GM18870 (cell line): Measurements from ENCODE around the gene SH3D21.
A peak's percentile ranks its signal among the peaks of the same experiment; 100 is the strongest.

Experiments used
- ATAC-seq: cut with Tn5 transposase; IDR thresholded peaks from one replicate; pipeline ENCODE4 v1.9.1; 2021; ENCODE audit warnings: moderate library complexity; ENCODE audit not compliant: unreplicated experiment

SH3D21 gene

DNA sequence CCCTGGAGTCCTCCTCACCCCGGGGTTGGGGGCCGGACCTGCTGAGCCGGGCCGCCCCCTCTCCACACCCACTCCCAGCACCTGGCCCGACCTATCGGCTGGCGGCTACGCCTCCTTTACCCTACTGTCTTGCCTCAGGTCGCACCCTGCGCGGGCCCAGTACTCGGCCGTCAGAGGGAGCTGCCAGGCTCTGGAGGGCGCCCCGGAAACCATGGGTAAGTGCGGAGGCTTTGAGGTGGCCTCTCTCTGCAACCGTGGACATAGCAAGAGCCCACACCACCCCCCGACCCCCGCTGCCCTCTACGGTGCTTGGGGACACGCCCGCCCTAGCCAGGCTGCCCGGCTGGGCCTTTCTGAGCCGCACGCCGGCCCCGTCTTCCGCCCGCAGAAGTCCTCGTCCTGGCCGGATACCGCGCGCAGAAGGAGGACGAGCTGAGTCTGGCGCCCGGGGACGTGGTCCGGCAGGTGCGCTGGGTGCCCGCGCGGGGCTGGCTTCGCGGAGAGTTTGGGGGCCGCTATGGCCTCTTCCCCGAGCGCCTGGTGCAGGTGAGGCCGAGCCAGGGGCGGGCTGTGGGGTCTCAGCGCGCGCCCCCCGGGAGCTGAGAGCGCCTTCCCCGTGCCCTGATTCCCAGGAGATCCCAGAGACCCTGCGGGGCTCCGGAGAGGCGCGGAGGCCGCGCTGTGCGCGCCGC is at the start of gene SH3D21:
SH3D21 (plus strand) TSS at position 159 of the 692 bp plus-strand sequence; CDS start at position 212, 53 bp downstream.
- ATAC-seq: peak; percentile 18

DNA sequence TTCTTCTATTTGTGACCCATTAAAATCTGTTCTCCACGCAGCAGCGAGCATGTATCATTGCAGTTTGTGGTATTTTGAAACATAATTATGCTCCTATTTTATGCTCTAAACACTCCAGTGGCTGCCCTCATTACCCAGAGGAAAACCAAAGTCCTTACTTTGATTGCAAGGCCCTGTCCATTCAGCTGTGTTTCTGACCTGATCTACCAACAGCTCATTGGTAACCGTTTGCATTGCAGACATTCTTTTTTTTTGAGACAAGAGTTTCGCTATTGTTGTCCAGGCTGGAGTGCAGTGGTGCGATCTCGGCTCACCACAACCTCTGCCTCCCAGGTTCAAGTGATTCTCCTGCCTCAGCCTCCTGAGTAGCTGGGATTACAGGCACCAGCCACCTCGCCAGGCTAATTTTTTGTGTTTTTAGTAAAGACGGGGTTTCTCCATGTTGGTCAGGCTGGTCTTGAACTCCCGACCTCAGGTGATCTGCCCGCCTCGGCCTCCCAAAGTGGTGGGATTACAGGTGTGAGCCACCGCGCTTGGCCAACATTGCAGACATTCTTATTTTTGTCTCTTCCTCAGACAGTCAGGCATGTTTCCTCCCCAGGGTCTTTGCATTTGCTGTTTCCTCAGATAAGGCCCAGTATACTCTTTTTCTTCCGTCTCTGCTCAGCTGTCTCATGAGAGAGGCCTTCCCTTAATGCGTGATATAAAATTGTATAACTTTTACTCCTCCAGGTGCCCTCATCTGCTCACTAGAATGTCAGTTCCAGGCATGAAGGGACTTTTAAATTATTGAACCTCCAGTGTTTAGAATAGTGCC is 49.4 kb upstream of the SH3D21 start:
- ATAC-seq: no peak

DNA sequence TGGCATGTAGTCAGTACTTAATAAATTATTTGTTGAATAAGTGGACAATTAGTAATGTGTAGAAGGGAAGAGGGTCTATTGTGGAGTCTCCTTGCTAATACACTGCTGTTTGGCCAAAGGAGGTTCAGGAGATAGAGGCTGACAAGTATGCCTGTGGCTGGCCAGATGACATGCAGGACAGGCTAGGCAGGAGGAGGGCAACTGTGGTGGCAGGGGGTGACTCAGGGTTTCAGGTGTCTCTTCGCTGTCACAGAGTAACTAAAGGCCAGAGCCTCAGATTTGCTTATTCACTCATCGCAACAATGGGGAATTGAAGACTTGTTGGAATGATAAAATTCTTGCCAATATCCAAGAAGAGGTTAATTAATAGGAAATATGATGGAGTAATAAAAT is 48.8 kb upstream of the SH3D21 start:
- no peak for ATAC-seq

DNA sequence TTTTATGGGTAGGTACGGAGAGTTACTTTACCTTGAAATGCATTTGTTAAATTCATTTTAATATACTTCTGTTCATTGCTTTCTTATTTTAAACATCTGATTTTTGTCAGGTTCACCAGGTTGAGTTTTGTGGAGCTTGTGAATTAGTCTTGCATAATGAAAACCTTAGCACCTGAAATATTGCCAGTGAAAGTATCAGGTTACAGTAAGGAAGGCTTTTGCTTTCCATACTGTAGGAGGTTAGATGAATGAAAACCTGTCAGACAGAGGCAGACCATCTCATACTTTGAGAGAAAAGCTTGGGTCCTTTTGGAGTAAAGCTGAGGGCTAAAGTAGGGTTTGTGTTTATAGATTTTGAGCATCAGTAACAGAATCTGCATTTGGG is 47.2 kb upstream of the SH3D21 start:
- no peak for ATAC-seq

DNA sequence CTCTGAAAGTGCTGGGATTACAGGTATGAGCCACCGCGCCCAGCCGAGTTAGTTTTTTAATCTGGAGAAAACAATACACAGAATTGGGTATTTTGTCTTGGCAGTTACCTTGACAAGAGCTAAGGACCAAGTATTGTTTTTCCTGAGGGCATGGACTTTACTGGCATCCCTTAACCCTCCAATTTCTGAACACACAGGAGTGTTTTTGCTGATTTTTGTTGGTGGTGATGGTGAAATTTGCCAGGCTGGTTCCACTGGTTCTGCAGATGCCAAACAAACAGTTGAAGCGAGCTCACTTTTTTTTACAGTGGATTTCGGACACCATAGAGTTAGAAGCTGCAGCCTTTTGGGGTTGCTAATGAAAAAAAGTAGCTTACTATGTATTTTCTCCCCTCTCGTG is 37.2 kb upstream of the SH3D21 start:
- no peak for ATAC-seq

DNA sequence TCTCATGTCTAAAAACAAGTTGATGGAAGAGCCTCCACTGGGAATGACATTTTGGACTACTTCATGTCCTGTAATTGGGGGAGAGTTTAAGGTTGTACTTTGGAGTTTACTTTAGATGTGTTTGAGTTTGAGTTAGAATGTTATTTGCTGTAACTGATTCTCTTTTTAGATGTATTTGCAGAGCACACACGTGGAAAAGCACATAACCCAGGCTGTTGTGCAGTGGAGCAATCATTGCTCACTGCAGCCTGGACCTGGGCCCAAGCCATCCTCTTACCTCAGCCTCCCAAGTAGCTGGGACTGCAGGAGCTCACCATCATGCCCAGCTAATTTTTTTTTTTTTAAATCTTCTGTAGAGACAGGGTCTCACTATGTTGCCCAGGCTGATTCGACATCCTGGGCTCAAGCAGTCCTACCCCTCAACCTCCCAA is 36.7 kb upstream of the SH3D21 start:
- no peak for ATAC-seq

DNA sequence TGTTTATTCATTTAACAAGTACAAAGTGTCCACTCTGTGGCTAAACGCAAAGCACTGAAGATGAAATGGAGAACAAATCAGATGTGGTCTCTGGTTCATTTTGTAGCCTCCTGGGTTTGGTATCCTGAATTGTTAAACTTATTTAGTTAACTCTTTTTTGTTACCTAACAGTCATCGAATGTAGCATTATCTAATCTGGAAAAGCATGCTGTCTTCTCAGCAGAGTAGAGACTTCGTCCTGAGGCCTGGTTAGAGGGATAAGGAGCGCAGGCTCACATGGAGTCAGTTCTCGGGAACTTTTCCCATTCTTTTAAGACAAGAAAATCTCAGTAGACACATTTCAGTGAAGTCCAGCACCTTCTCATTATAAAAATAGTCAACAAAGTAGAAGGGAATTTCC is 33.1 kb upstream of the SH3D21 start:
- ATAC-seq: no peak

DNA sequence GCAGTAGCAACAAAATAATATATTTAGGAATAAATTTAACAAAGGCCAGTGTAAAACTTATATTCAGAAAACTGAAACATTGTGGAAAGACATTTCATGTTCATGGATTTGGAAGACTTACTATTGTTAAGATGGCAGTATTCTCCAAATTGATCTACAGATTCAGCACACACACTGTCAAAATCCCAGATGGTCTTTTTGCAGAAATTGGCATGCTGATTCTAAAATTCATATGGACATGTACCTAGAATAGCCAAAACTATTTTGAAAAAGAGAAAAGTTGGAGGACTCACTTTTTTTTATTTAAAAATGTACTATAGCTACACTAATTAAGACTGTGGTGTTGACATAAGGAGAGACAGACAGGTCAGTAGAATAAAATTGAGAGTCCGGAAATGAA is 32.0 kb upstream of the SH3D21 start:
- no peak for ATAC-seq

DNA sequence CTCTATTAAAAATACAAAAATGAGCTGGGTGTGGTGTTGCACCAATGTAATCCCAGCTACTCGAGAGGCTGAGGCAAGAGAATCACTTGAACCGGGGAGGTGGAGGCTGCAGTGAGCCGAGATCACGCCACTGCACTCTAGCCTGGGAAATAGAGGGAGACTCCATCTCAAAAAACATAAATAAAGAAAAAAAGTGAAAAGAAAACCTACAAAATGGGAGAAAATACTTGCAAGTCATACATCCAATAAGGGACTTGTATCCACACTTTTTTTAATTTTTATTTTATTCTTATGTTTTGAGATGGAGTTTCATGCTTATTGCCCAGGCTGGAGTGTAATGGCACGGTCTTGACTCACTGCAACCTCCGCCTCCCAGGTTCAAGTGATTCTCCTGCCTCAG is 29.5 kb upstream of the SH3D21 start:
- ATAC-seq: no peak

DNA sequence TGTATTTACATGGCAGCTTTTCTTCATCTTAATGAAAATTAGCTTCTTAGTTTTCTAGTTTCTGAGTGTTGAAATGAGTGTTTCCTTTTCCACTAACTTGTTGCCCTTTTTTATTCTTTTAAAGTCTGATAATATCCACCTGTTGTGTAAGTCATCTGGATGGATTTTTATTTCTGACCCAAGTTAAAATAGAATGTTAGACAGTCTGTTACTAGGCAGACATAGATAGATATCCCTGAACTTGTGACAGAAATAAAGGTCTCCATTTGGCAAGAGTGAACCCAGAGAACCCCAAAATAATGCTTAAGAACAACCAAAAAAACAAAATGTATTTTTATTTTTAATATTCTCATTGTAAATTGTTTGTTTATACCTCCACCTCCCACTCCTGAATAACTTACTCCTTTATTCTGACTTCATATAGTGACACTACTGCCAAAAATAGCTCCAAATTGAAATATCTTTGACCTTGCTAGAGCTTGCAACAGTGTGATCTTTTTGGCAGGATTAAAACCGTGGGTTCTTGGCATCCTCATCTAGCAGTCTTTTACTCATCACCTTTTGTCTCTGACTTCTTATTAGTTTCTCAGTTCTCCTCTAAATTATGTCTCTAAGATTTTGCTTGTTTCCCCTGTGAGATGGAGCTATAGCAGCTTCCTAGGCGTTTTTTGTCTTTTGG is 26.9 kb upstream of the SH3D21 start:
- no peak for ATAC-seq

DNA sequence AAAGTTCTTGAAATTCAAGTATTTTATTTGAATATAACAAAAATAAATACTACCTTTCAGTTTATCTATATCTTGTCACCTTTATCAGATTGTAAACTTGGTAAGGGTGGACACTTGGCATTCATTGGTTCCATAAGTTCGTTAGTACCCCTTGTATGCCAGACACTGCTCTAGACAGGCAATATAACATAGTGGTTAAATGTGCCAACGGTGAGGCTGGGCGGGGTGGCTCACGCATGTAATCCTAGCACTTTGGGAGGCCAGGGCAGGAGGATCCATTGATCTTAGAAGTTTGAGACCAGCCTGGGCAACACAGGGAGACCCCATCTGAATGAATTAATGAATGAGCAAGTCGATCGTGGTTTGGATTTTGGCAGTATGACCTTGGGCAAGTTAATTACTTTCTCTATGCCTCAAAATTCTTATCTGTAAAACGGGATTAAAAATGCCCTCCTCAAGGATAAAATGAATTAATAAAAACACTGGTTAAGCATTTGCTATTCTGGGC is 26.3 kb upstream of the SH3D21 start:
- ATAC-seq: no peak

DNA sequence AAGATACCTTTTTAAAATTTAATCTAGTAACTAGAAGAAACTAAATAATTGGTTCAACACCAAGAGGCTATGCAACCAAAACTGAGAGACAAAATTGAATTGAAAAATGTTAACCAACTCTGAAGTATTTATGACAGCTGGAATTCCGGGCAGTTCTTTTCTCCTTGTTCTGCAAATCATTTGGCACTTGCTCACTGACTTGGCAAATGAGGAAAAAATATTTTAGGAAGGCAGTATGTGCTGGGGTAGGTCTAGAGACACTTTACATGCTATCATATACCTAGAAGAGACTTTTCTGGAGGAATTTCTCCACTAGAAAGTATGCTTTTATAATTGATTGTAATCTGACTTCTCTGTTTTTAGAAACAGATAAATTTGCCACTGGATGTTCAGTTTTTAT is 22.1 kb upstream of the SH3D21 start:
- no peak for ATAC-seq

DNA sequence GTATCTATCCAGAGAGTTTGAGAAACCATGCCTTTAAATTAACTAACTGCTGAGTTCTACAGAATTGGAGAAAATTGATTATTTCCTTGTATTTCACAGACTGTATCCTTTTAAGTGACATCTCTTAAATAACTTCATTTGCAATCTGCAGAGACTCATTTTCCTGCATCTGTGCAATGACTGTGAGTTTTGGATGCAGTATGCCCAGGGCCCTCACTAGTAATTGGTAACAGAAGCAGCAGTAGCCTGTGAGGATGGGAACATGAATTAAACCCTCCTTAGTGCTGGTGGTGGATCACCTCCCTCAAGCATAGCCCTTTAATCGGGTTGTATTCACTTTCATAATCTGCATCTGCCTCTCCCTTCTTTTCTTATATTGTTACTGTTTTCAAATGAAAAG is 21.7 kb upstream of the SH3D21 start:
- no peak for ATAC-seq

DNA sequence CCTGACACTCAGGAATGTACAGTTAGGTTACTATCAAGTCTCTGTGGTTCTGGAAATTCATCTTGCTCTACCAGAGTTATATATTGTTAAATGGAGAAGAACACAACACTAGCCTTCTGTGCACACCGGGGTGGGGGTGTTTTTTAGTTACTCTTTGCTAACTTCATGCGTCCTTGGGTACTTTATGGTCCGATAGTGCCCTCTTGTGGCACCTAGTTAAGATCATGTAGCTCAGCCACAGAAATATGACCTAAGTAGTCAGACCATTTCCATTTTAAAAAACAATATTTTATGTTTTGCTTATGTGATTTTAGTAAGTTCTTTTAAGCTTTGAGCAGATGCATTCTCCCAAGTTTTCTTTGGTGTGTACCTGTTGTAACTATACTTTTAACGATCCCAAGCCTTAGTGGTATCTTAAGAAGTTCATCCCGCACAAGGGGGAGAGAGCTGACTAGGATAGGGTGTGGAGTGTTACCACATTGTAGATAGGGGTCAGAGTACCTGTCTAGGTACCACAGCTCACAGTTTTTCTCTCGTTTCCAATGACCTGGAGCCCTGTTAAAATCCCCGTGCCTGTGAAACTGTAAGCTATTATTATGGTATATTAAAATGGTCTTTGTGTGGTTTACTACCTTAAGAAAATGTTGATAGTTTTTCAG is 20.6 kb upstream of the SH3D21 start:
- ATAC-seq: no peak

DNA sequence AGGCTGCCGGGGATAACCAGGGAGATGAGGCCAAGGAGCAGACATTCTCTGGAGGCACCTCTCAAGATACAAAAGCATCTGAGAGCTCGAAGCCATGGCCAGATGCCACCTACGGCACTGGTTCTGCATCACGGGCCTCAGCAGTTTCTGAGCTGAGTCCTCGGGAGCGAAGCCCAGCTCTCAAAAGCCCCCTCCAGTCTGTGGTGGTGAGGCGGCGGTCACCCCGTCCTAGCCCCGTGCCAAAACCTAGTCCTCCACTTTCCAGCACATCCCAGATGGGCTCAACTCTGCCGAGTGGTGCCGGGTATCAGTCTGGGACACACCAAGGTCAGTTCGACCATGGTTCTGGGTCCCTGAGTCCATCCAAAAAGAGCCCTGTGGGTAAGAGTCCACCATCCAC is 19.4 kb upstream of the SH3D21 start:
- no peak for ATAC-seq

DNA sequence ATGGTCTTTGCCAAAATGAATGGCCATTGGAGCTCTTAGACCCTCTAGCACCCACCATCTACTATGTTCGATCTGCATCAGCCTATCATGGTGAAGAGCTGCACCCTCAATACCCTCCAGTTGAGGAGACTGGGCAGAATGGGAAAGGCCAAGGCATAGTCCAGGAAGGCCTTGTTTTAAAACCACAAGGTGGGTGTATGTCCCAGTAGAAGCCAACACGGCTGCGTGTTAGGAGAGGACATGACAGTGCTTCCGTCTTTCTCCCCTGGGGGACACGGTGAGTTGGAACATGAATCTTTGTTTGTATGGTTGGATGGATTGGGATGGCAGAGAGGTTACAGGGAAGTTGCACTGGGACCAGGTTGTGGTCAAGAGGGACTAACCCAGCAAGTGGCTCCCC is 18.6 kb upstream of the SH3D21 start:
- no peak for ATAC-seq

DNA sequence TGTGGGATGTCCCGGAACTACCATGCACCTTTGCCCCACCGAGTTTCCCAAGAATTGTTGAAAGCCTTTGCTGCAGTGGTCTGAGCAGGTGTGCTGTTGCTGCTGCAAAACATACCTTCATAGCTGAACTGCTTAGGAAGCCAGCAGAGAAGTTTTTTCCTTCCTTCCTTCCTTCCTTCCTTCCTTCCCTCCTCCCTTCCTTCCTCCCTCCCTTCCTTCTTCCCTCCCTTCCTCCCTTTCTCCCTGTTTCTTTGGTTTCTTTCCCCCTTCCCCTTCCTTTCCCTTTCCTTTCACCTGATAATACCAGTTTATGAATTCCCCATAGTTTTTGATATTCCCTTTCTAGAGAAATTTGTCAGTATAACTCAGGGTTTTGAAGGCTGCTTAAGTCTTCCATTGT is 10.8 kb upstream of the SH3D21 start:
- no peak for ATAC-seq

DNA sequence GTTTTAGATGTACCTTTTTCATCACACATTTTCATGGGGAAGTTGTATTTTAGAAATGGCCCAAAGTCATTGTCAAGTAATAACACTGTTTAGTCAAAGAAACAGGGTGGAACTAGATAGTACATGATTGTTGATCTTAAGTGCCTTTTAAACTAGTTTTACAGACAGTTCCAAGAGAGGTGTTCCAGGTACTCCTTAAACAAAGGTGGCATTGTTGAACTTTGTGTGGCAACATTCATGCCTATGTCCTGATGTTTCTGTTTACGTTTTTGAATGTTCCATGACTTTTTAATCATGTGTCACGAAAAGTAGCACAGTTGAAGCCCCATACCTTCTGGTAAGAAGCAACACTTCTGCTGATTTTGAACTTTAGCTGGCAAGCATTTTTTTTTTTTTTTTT is 9.1 kb upstream of the SH3D21 start:
- no peak for ATAC-seq

DNA sequence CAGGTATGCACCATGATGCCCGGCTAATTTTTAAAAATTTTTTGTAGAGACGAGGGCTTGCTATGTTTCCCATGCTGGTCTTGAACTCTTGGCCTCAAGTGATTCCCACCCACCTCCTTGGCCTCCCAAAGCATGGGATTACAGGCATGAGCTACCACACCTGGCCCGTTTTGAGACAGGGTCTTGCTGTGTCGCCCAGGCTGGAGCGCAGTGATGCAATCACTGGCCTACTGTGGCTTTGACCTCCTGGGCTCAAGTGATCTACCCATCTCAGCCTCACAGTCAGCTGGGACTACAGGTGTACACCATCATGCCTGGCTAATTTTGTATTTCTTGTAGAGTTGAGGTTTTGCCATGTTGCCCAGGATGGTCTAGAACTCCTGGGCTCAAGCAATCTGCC is 7.5 kb upstream of the SH3D21 start:
- ATAC-seq: no peak

DNA sequence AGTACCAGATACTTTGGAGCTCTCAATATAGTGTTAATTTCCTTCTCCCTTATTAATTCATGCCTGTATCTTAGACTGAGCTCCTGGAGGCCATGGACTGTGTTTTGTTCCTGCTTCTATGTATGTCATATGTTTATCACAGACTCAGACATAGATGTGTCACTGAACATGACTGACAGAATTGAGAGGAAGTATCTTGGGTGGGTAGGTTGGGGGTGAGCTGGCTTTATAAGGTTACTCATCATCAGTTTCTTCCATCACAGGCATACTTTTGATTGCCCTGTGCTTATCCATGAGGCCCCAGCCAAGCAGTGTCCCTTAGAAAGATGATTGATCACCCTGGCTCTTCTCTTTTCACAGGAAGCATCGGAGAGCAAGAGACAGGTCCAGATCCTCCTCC is 5.6 kb upstream of the SH3D21 start:
- ATAC-seq: no peak

DNA sequence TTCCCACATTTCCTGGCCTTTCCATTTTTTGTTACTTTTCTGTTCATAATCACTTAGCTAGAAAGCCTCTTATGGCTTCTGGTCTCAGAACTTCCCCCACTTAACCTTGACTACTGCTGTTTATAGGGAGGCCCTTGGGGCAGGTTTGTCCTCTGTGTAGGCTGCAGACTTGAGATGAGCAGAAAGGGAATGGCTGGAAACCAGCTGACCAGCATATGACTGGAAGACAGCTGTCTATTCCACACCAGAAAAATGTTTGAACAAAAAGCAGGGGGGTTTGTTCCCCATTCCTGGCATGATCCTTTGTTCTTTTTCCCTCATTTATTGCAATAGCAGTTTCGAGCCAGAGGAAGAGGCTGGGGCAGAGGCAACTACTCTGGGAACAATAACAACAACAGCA is 4.9 kb upstream of the SH3D21 start:
- ATAC-seq: no peak
